HG03460 (cell line): ENCODE data around the gene PSMD1.

ENCODE experiments used
- ATAC-seq: cut with Tn5 transposase; IDR thresholded peaks from one replicate; pipeline ENCODE4 v1.9.1; 2021; ENCODE audit not compliant: unreplicated experiment

Gene PSMD1

GRCh38 chr2:231198291-231199173, 141.9 kb downstream of the PSMD1 start, which contains the start of gene ARMC9:
Gene ARMC9 (plus strand): TSS chr2:231198631. CDS start chr2:231206239, 7,608 bp downstream.
- ATAC-seq: peak; percentile 97

- ATAC-seq: no peak
Observed at GRCh38 chr2:231199219-231199618, 142.6 kb downstream of the PSMD1 start.

- no peak for ATAC-seq
Observed at GRCh38 chr2:231200805-231201474, 144.3 kb downstream of the PSMD1 start.

GRCh38 chr2:231201475-231201814, 144.8 kb downstream of the PSMD1 start:
- ATAC-seq: no peak

GRCh38 chr2:231203087-231203486, 146.4 kb downstream of the PSMD1 start:
- ATAC-seq: no peak

- no peak for ATAC-seq
Observed at GRCh38 chr2:231204146-231204545, 147.5 kb downstream of the PSMD1 start.

- ATAC-seq: no peak
Observed at GRCh38 chr2:231204581-231204980, 147.9 kb downstream of the PSMD1 start.

- ATAC-seq: no peak
Observed at GRCh38 chr2:231207734-231208133, 151.1 kb downstream of the PSMD1 start.

GRCh38 chr2:231210782-231211181, 154.1 kb downstream of the PSMD1 start:
- no peak for ATAC-seq

GRCh38 chr2:231211486-231211885, 154.8 kb downstream of the PSMD1 start:
- ATAC-seq: no peak

GRCh38 chr2:231212329-231212845, 155.7 kb downstream of the PSMD1 start:
- ATAC-seq: no peak

GRCh38 chr2:231213931-231214642, 157.4 kb downstream of the PSMD1 start:
- no peak for ATAC-seq

- ATAC-seq: no peak
Observed at GRCh38 chr2:231218366-231218765, 161.7 kb downstream of the PSMD1 start.

GRCh38 chr2:231219289-231219688, 162.6 kb downstream of the PSMD1 start:
- ATAC-seq: no peak

GRCh38 chr2:231221761-231222160, 165.1 kb downstream of the PSMD1 start:
- no peak for ATAC-seq
